ENCODE results near the gene PDLIM1.

The PDLIM1 gene

GRCh38 chr10:95305606-95306317, 15.0 kb upstream of the PDLIM1 start:
- H3K27ac ChIP-seq: no peak overlapping the region
- TF ChIP-seq ZFX (IDR thresholded peaks at IDR 0.05; ENCODE audit: borderline replicate concordance): no peak
- TF ChIP-seq CTCF (IDR thresholded peaks at IDR 0.05): no peak

- TF ChIP-seq ZFX (IDR thresholded peaks at IDR 0.05; ENCODE audit: borderline replicate concordance) (no peak), CTCF (IDR thresholded peaks at IDR 0.05) (no peak)
- no peak overlapping the region for H3K27ac ChIP-seq
These were observed 14.2 kb upstream of the PDLIM1 start for GRCh38 chr10:95304976-95305375.

- H3K27ac ChIP-seq: no peak overlapping the region
- TF ChIP-seq CTCF (IDR thresholded peaks at IDR 0.05): no peak
- TF ChIP-seq ZFX (IDR thresholded peaks at IDR 0.05; ENCODE audit: borderline replicate concordance): no peak
These were observed 13.7 kb upstream of the PDLIM1 start for GRCh38 chr10:95304463-95304862.

GRCh38 chr10:95303950-95304349, 13.1 kb upstream of the PDLIM1 start:
- TF ChIP-seq CTCF (IDR thresholded peaks at IDR 0.05): no peak
- no peak for TF ChIP-seq ZFX (IDR thresholded peaks at IDR 0.05; ENCODE audit: borderline replicate concordance)
- H3K27ac ChIP-seq: no peak overlapping the region

GRCh38 chr10:95303535-95303934, 12.7 kb upstream of the PDLIM1 start:
- no peak overlapping the region for H3K27ac ChIP-seq
- TF ChIP-seq CTCF (IDR thresholded peaks at IDR 0.05) (no peak), ZFX (IDR thresholded peaks at IDR 0.05; ENCODE audit: borderline replicate concordance) (no peak)

GRCh38 chr10:95300022-95300539, 9.3 kb upstream of the PDLIM1 start:
- TF ChIP-seq CTCF (IDR thresholded peaks at IDR 0.05): no peak

GRCh38 chr10:95297402-95297801, 6.6 kb upstream of the PDLIM1 start:
- no peak for TF ChIP-seq ZFX (IDR thresholded peaks at IDR 0.05; ENCODE audit: borderline replicate concordance)
- no peak for TF ChIP-seq CTCF (IDR thresholded peaks at IDR 0.05)
- no peak overlapping the region for H3K27ac ChIP-seq

More at GRCh38 chr10:95300022-95300539, 9.3 kb upstream of the PDLIM1 start:
- no peak overlapping the region for H3K27ac ChIP-seq
